ENCODE data around the gene IFT22. TPM values are rescaled to one million over a fixed set of nuclear protein-coding genes. Genes with fewer than 3 reads are reported as not detected.
"Not testable (repeated sequence)": the region's sequence is repeated elsewhere in the genome, so short reads cannot be mapped to it uniquely, and the experiment has no call there.

IFT22 gene
- total and polyA plus RNA-seq, 7 donors = 18.7 to 42.2 (median 23.2) TPM

GRCh38 chr7:101288439-101288838, 33.2 kb downstream of the IFT22 start:
- Histone ChIP-seq H3K4me1 (no peaks in the 10 kb centered on the region), H3K4me3 (no peak overlapping the region), H3K9me3 (no peaks in the 10 kb centered on the region), H3K36me3 (ENCODE audit: insufficient read depth in 1 of 2, low read depth in 1 of 2) (no peaks in the 10 kb centered on the region), H3K27me3 (ENCODE audit: insufficient read depth in 3 of 3, low read length in 2 of 3) (peaks cover 0 to 26% (median 4%) of the 10 kb centered on the region in 3 donors), H3K27ac (no peak overlapping the region)
- 87% methylated on average over 3 of the region's 3 CpGs for WGBS, 3 donors
- ATAC-seq = no peak
- no peak for DNase-seq
- intact Hi-C loops (cut with DNase I) = no loop called here
- TF ChIP-seq CTCF (IDR thresholded peaks at IDR 0.05) = no peak

- Histone ChIP-seq H3K9me3 (no peaks in the 10 kb centered on the region), H3K27me3 (ENCODE audit: insufficient read depth in 3 of 3, low read length in 2 of 3) (peaks cover 0 to 15% (median 4%) of the 10 kb centered on the region in 3 donors), H3K27ac (no peak overlapping the region), H3K4me3 (no peak overlapping the region), H3K4me1 (no peaks in the 10 kb centered on the region), H3K36me3 (ENCODE audit: insufficient read depth in 1 of 2, low read depth in 1 of 2) (no peaks in the 10 kb centered on the region)
- 61 to 75% (median 67%) methylated on average over 6 of the region's 6 CpGs for WGBS, 3 donors
- intact Hi-C loops (cut with DNase I) = no loop called here
- DNase-seq (no peak), ATAC-seq (no peak)
- no peak for TF ChIP-seq CTCF (IDR thresholded peaks at IDR 0.05)
These were observed 34.6 kb downstream of the IFT22 start for GRCh38 chr7:101287032-101287431.

- intact Hi-C loops (cut with DNase I); DNase-seq; ATAC-seq: not testable (repeated sequence)
These were observed 35.7 kb downstream of the IFT22 start for GRCh38 chr7:101285880-101286279.

GRCh38 chr7:101285171-101285570, 36.4 kb downstream of the IFT22 start:
- intact Hi-C loops (cut with DNase I) = no loop called here
- DNase-seq (no peak), ATAC-seq (no peak)
- no peaks in the 10 kb centered on the region for H3K4me1 ChIP-seq
- H3K4me3 ChIP-seq = no peak overlapping the region
- 75 to 82% (median 76%) methylated on average over 9 of the region's 9 CpGs for WGBS, 3 donors
- no peak for TF ChIP-seq CTCF (IDR thresholded peaks at IDR 0.05)
- H3K27me3 ChIP-seq (ENCODE audit: insufficient read depth in 3 of 3, low read length in 2 of 3) = no peaks in the 10 kb centered on the region
- no peaks in the 10 kb centered on the region for H3K36me3 ChIP-seq (ENCODE audit: insufficient read depth in 1 of 2, low read depth in 1 of 2)
- no peaks in the 10 kb centered on the region for H3K9me3 ChIP-seq
- no peak overlapping the region for H3K27ac ChIP-seq

More at GRCh38 chr7:101285880-101286279, 35.7 kb downstream of the IFT22 start:
- H3K36me3 ChIP-seq (ENCODE audit: insufficient read depth in 1 of 2, low read depth in 1 of 2); H3K9me3 ChIP-seq; H3K27me3 ChIP-seq (ENCODE audit: insufficient read depth in 3 of 3, low read length in 2 of 3); H3K4me1 ChIP-seq; H3K4me3 ChIP-seq; H3K27ac ChIP-seq: not testable (repeated sequence)
- 64 to 74% (median 74%) methylated on average over 3 of the region's 3 CpGs for WGBS, 3 donors

GRCh38 chr7:101280912-101281311, 40.7 kb downstream of the IFT22 start:
- H3K36me3 ChIP-seq (ENCODE audit: insufficient read depth in 1 of 2, low read depth in 1 of 2); H3K27ac ChIP-seq; H3K9me3 ChIP-seq; H3K4me3 ChIP-seq; H3K4me1 ChIP-seq; ATAC-seq; DNase-seq: not testable (repeated sequence)
- intact Hi-C loops (cut with DNase I) = loop anchor here in 1 of 2 donors (5.0 kb wide), 1 partner anchor 139 kb away; no protein-coding TSS in a partner anchor
- peaks cover 0 to 32% (median 0%) of the 10 kb centered on the region in 3 donors for H3K27me3 ChIP-seq (ENCODE audit: insufficient read depth in 3 of 3, low read length in 2 of 3)
- WGBS, 3 donors = 88 to 92% (median 91%) methylated on average over 8 of the region's 8 CpGs

All from psoas muscle (tissue), 8 donors.